ENCODE data around the gene PITPNC1. TPM values are rescaled to one million over a fixed set of nuclear protein-coding genes. Genes with fewer than 3 reads are reported as not detected.
A peak's percentile ranks its signal among the peaks of the same experiment; 100 is the strongest.

PITPNC1 gene
- total and polyA plus RNA-seq, 4 donors, result 8.0 to 21.1 (median 15.2) TPM

DNA sequence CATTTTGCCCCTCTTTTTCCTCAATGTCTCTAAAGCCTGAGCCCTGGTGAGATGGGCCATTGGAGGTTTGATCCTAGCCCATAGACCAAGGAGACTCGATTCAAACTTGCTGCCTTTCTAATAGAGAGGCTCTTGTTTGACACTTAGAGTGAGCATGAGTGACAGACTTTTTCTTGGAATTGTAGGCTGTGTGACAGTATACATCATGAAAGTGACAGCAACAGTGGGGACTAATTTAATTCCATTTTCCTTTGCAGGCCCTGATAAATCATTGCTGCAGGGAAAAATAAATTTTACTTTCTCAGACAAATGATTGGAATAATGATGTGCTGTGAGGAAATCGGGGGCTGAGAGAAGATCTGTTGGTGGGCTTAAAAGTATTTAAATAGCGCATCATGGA lies 171.6 kb downstream of the PITPNC1 start:
- no peak for DNase-seq
- no peak overlapping the region for H3K9ac ChIP-seq (ENCODE audit: insufficient read depth in 1 of 2, low read length in 2 of 2)
- H3K27ac ChIP-seq (ENCODE audit: low read depth in 1 of 2, low read length in 1 of 2), result no peak overlapping the region
- H3K27me3 ChIP-seq (ENCODE audit: control insufficient read depth in 3 of 3, insufficient read depth in 3 of 3, low read length in 2 of 3), result no peaks in the 10 kb centered on the region
- no peak for ATAC-seq (ENCODE audit: insufficient read depth, low FRiP score)
- H3K4me3 ChIP-seq, result no peak overlapping the region
- no peaks in the 10 kb centered on the region for H3K36me3 ChIP-seq (ENCODE audit: control insufficient read depth in 4 of 4, insufficient read depth in 4 of 4, low read length in 4 of 4)
- 93 to 97% methylated on average over 3 of the region's 3 CpGs for WGBS, 2 donors
- H3K9me3 ChIP-seq (ENCODE audit: control insufficient read depth in 4 of 4, insufficient read depth in 3 of 4, low read length in 3 of 4), result no peaks in the 10 kb centered on the region
- no peak for TF ChIP-seq CTCF (IDR thresholded peaks at IDR 0.05; ENCODE audit: control extremely low read depth, extremely low read depth)
- H3K4me1 ChIP-seq (ENCODE audit: control insufficient read depth in 5 of 5, insufficient read depth in 5 of 5, low read length in 5 of 5), result peaks cover 8 to 39% (median 14%) of the 10 kb centered on the region in 5 donors

GRCh38 chr17:67549820-67550219 lies 172.7 kb downstream of the PITPNC1 start:
- 35 to 56% methylated on average over 9 of the region's 9 CpGs for WGBS, 2 donors
- H3K36me3 ChIP-seq (ENCODE audit: control insufficient read depth in 4 of 4, insufficient read depth in 4 of 4, low read length in 4 of 4), result no peaks in the 10 kb centered on the region
- DNase-seq (peak in 2 of 3 donors; percentile 31 to 56), ATAC-seq (ENCODE audit: insufficient read depth, low FRiP score) (no peak)
- H3K9ac ChIP-seq (ENCODE audit: insufficient read depth in 1 of 2, low read length in 2 of 2), result no peak overlapping the region
- H3K9me3 ChIP-seq (ENCODE audit: control insufficient read depth in 4 of 4, insufficient read depth in 3 of 4, low read length in 3 of 4), result no peaks in the 10 kb centered on the region
- H3K27ac ChIP-seq (ENCODE audit: low read depth in 1 of 2, low read length in 1 of 2), result no peak overlapping the region
- peaks cover 8 to 37% (median 14%) of the 10 kb centered on the region in 5 donors for H3K4me1 ChIP-seq (ENCODE audit: control insufficient read depth in 5 of 5, insufficient read depth in 5 of 5, low read length in 5 of 5)
- TF ChIP-seq CTCF (IDR thresholded peaks at IDR 0.05; ENCODE audit: control extremely low read depth, extremely low read depth), result no peak
- H3K4me3 ChIP-seq, result no peak overlapping the region
- no peaks in the 10 kb centered on the region for H3K27me3 ChIP-seq (ENCODE audit: control insufficient read depth in 3 of 3, insufficient read depth in 3 of 3, low read length in 2 of 3)

DNA sequence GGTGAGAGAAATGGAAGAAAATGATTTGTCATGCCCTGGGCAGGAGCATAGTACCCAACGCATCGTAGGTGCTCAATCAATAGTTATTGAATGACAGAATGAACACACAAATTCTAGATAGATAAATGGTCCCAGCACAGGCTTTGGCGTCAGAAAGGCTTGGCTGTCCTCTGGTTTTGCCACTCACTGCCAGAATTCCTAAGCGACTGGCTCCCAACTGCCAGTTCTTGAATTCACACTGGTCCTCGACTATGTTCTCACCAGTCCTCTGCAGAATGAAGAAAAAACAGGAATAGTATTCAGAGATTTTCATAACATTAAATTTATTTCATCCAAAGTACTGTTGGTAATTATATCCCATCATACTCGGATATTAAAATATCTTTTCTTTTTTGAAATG lies 177.6 kb downstream of the PITPNC1 start:
- no peak overlapping the region for H3K9ac ChIP-seq (ENCODE audit: insufficient read depth in 1 of 2, low read length in 2 of 2)
- peaks cover 0 to 15% (median 3%) of the 10 kb centered on the region in 5 donors for H3K4me1 ChIP-seq (ENCODE audit: control insufficient read depth in 5 of 5, insufficient read depth in 5 of 5, low read length in 5 of 5)
- H3K27me3 ChIP-seq (ENCODE audit: control insufficient read depth in 3 of 3, insufficient read depth in 3 of 3, low read length in 2 of 3), result no peaks in the 10 kb centered on the region
- peaks cover 0 to 3% (median 0%) of the 10 kb centered on the region in 4 donors for H3K9me3 ChIP-seq (ENCODE audit: control insufficient read depth in 4 of 4, insufficient read depth in 3 of 4, low read length in 3 of 4)
- H3K27ac ChIP-seq (ENCODE audit: low read depth in 1 of 2, low read length in 1 of 2), result no peak overlapping the region
- DNase-seq, result no peak
- 97 to 99% methylated on average over 6 of the region's 6 CpGs for WGBS, 2 donors
- no peak for TF ChIP-seq CTCF (IDR thresholded peaks at IDR 0.05; ENCODE audit: control extremely low read depth, extremely low read depth)
- H3K4me3 ChIP-seq, result no peak overlapping the region
- H3K36me3 ChIP-seq (ENCODE audit: control insufficient read depth in 4 of 4, insufficient read depth in 4 of 4, low read length in 4 of 4), result peaks cover 0 to 2% (median 0%) of the 10 kb centered on the region in 4 donors
- ATAC-seq (ENCODE audit: insufficient read depth, low FRiP score), result no peak

DNA sequence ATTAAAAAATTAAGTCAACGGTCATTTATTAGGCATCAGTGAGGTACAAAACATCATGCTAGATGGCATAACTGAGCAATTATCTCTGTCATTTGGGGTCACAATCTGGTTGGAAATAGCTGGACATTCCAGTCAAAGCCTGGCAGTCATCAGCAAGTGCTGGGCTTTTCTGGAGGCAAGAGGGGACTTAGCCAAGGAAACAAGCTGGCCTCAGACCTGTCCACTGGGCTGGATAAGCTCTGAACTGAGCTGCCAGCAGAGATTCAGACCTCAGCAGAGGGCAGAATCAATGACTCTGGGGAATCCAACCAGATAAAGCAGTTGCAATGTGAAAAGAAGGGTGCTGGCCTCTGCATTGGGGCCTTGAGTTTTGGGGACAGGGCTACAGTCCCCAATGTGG lies 178.8 kb downstream of the PITPNC1 start:
- Histone ChIP-seq H3K4me3 (no peak overlapping the region), H3K9me3 (ENCODE audit: control insufficient read depth in 4 of 4, insufficient read depth in 3 of 4, low read length in 3 of 4) (peaks cover 0 to 3% (median 0%) of the 10 kb centered on the region in 4 donors), H3K27ac (ENCODE audit: low read depth in 1 of 2, low read length in 1 of 2) (no peak overlapping the region), H3K27me3 (ENCODE audit: control insufficient read depth in 3 of 3, insufficient read depth in 3 of 3, low read length in 2 of 3) (no peaks in the 10 kb centered on the region), H3K4me1 (ENCODE audit: control insufficient read depth in 5 of 5, insufficient read depth in 5 of 5, low read length in 5 of 5) (peaks cover 0 to 9% (median 0%) of the 10 kb centered on the region in 5 donors), H3K36me3 (ENCODE audit: control insufficient read depth in 4 of 4, insufficient read depth in 4 of 4, low read length in 4 of 4) (peaks cover 0 to 2% (median 0%) of the 10 kb centered on the region in 4 donors), H3K9ac (ENCODE audit: insufficient read depth in 1 of 2, low read length in 2 of 2) (no peak overlapping the region)
- ATAC-seq (ENCODE audit: insufficient read depth, low FRiP score) (no peak), DNase-seq (no peak)
- 99 to 100% methylated on average over 1 of the region's 1 CpG for WGBS, 2 donors
- no peak for TF ChIP-seq CTCF (IDR thresholded peaks at IDR 0.05; ENCODE audit: control extremely low read depth, extremely low read depth)

Data from lung (tissue), 12 donors.